ENCODE measurements around the gene HES4. TPM values are rescaled to one million over a fixed set of nuclear protein-coding genes. Genes with fewer than 3 reads are reported as not detected.

HES4 gene
- total and polyA plus RNA-seq, 2 of the 13 experiments (the other 11 are each of a cell fraction or from before 2014, with no cell fraction given), result 8.8 to 10.6 TPM

DNA sequence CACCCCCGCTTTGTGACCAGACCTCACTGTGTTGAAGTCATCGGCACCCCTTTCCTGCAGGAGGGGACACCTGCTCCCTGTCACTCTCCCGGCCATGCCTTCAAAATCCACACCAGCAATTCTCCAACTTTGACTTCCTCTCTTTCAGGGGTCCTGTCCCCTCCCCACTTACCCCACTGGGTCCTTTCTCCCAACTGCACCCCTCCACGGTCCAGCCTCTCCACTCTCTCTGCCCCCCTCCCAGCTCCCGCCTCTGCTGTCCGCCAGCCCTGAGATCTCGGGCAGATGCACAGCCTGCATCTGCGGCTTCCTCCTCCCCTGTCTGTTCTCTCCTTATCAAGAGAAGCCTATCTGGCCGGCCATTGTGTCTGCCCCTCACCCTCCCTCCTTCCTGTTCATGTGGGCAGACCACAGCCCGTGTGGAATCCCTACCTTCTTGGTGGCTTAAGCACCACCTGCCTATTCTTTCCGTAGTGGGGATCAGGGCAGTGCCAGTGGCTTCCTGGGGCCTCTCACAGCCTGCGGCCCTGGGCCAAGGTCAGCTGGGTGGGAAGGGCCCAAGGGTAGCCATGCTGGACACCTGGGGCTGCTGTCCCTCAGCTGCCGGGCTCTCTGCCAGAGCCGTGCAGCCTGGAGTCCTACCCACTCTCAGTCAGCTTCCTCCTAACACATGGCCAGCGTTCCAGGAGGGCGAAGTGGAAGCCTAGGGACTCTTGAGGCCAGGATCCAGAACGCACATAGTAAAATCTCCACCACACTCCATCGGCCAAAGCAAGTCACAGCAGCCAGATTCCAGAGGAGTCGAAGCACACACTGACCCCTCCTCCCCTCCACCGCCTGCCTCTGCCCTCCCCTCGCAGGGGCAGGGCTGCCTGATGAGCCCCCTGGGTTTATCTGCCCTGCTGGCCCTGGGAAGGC, 5.1 kb upstream of the HES4 start (continued):
- TF ChIP-seq, protein P1, sequence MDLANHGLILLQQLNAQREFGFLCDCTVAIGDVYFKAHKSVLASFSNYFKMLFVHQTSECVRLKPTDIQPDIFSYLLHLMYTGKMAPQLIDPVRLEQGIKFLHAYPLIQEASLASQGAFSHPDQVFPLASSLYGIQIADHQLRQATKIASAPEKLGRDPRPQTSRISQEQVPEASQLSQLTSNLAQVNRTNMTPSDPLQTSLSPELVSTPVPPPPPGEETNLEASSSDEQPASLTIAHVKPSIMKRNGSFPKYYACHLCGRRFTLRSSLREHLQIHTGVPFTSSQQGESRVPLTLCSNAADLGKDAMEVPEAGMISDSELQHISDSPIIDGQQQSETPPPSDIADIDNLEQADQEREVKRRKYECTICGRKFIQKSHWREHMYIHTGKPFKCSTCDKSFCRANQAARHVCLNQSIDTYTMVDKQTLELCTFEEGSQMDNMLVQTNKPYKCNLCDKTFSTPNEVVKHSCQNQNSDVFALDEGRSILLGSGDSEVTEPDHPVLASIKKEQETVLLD (CRISPR knock-in tag; IDR thresholded peaks at IDR 0.05; ENCODE audit: low read depth), result peak; percentile 49; the same call in 1 of the 2 replicates
- TF ChIP-seq, protein P2, sequence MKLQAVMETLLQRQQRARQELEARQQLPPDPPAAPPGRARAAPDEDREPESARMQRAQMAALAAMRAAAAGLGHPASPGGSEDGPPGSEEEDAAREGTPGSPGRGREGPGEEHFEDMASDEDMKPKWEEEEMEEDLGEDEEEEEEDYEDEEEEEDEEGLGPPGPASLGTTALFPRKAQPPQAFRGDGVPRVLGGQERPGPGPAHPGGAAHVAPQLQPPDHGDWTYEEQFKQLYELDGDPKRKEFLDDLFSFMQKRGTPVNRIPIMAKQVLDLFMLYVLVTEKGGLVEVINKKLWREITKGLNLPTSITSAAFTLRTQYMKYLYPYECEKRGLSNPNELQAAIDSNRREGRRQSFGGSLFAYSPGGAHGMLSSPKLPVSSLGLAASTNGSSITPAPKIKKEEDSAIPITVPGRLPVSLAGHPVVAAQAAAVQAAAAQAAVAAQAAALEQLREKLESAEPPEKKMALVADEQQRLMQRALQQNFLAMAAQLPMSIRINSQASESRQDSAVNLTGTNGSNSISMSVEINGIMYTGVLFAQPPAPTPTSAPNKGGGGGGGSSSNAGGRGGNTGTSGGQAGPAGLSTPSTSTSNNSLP (IDR thresholded peaks at IDR 0.05; ENCODE audit: low read depth, low read length), result no peak
- no peak for TF ChIP-seq CHD4 (IDR thresholded peaks at IDR 0.05; ENCODE audit: borderline replicate concordance, low read length)
- peak; percentile 63; the same call in 1 of the 2 replicates for TF ChIP-seq ZNF792 (CRISPR knock-in tag; IDR thresholded peaks at IDR 0.05)
- 0 out of 2 replicates have a peak, but pooled peaks have one; percentile 42 for TF ChIP-seq FOSL2 (CRISPR knock-in tag; IDR thresholded peaks at IDR 0.05)
- peak; percentile 61 for TF ChIP-seq MED1 (CRISPR knock-in tag; IDR thresholded peaks at IDR 0.05)
- TF ChIP-seq ZNF17 (CRISPR knock-in tag; IDR thresholded peaks at IDR 0.05), result no peak
- TF ChIP-seq, protein P3, sequence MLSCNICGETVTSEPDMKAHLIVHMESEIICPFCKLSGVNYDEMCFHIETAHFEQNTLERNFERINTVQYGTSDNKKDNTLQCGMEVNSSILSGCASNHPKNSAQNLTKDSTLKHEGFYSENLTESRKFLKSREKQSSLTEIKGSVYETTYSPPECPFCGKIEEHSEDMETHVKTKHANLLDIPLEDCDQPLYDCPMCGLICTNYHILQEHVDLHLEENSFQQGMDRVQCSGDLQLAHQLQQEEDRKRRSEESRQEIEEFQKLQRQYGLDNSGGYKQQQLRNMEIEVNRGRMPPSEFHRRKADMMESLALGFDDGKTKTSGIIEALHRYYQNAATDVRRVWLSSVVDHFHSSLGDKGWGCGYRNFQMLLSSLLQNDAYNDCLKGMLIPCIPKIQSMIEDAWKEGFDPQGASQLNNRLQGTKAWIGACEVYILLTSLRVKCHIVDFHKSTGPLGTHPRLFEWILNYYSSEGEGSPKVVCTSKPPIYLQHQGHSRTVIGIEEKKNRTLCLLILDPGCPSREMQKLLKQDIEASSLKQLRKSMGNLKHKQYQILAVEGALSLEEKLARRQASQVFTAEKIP (CRISPR knock-in tag; IDR thresholded peaks at IDR 0.05; ENCODE audit: borderline replicate concordance), result no peak
- TF ChIP-seq ZSCAN20 (CRISPR knock-in tag; IDR thresholded peaks at IDR 0.05; ENCODE audit: borderline replicate concordance), result no peak
- 0 out of 2 replicates have a peak, but pooled peaks have one; percentile 59 for TF ChIP-seq ZNF235 (CRISPR knock-in tag; IDR thresholded peaks at IDR 0.05; ENCODE audit: borderline replicate concordance)
- TF ChIP-seq, protein P4, sequence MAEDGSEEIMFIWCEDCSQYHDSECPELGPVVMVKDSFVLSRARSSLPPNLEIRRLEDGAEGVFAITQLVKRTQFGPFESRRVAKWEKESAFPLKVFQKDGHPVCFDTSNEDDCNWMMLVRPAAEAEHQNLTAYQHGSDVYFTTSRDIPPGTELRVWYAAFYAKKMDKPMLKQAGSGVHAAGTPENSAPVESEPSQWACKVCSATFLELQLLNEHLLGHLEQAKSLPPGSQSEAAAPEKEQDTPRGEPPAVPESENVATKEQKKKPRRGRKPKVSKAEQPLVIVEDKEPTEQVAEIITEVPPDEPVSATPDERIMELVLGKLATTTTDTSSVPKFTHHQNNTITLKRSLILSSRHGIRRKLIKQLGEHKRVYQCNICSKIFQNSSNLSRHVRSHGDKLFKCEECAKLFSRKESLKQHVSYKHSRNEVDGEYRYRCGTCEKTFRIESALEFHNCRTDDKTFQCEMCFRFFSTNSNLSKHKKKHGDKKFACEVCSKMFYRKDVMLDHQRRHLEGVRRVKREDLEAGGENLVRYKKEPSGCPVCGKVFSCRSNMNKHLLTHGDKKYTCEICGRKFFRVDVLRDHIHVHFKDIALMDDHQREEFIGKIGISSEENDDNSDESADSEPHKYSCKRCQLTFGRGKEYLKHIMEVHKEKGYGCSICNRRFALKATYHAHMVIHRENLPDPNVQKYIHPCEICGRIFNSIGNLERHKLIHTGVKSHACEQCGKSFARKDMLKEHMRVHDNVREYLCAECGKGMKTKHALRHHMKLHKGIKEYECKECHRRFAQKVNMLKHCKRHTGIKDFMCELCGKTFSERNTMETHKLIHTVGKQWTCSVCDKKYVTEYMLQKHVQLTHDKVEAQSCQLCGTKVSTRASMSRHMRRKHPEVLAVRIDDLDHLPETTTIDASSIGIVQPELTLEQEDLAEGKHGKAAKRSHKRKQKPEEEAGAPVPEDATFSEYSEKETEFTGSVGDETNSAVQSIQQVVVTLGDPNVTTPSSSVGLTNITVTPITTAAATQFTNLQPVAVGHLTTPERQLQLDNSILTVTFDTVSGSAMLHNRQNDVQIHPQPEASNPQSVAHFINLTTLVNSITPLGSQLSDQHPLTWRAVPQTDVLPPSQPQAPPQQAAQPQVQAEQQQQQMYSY (CRISPR knock-in tag; IDR thresholded peaks at IDR 0.05), result no peak
- TF ChIP-seq POLR2AphosphoS5 (IDR thresholded peaks at IDR 0.05; ENCODE audit: low read depth, low read length), result peak; percentile 52
- TF ChIP-seq RXRB (CRISPR knock-in tag; IDR thresholded peaks at IDR 0.05; ENCODE audit: borderline replicate concordance), result peak; percentile 41
- TF ChIP-seq ISL2 (CRISPR knock-in tag; IDR thresholded peaks at IDR 0.05), result no peak
- peak; percentile 65; the same call in 1 of the 2 replicates for TF ChIP-seq ZNF772 (CRISPR knock-in tag; IDR thresholded peaks at IDR 0.05)
- TF ChIP-seq ZSCAN25 (CRISPR knock-in tag; IDR thresholded peaks at IDR 0.05), result no peak; the same call in none of the 2 replicates
- no peak for TF ChIP-seq MTA3 (CRISPR knock-in tag; IDR thresholded peaks at IDR 0.05)
- TF ChIP-seq, protein P5, sequence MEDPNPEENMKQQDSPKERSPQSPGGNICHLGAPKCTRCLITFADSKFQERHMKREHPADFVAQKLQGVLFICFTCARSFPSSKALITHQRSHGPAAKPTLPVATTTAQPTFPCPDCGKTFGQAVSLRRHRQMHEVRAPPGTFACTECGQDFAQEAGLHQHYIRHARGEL (CRISPR knock-in tag; IDR thresholded peaks at IDR 0.05), result no peak
- no peak for TF ChIP-seq KLF12 (CRISPR knock-in tag; IDR thresholded peaks at IDR 0.05; ENCODE audit: borderline replicate concordance)
- TF ChIP-seq, protein P6, sequence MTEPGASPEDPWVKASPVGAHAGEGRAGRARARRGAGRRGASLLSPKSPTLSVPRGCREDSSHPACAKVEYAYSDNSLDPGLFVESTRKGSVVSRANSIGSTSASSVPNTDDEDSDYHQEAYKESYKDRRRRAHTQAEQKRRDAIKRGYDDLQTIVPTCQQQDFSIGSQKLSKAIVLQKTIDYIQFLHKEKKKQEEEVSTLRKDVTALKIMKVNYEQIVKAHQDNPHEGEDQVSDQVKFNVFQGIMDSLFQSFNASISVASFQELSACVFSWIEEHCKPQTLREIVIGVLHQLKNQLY (CRISPR knock-in tag; IDR thresholded peaks at IDR 0.05), result no peak

Measured in HepG2 (cell line).